Neural progenitor cell (in vitro differentiated cells): Measurements from ENCODE around the gene PNMA6E. TPM values are rescaled to one million over a fixed set of nuclear protein-coding genes. Genes with fewer than 3 reads are reported as not detected.

ENCODE experiments used
- DNase-seq: peaks from one replicate; pipeline ENCODE4 v3.0.0-alpha.2; 2016; ENCODE audit warnings: low spot score
- H2AFZ ChIP-seq: fragments of 200-600 bp; sonication (generic); replicated peaks from 2 replicates; pipeline ENCODE4 v1.6.1; 2016; ENCODE audit warnings: antibody characterized with exemption
- H3F3A ChIP-seq: fragments of 200-600 bp; sonication (generic); 2 replicates; pipeline ENCODE4 v1.6.1; 2016; ENCODE audit warnings: antibody characterized with exemption, low read depth
- H3K27ac ChIP-seq: fragments of 200-600 bp; sonication (generic); 2 replicates; pipeline ENCODE4 v1.5.1; 2016; ENCODE audit warnings: mild to moderate bottlenecking
- H3K27me3 ChIP-seq: fragments of 200-600 bp; sonication (generic); 2 replicates; pipeline ENCODE4 v1.6.1; 2016; ENCODE audit warnings: mild to moderate bottlenecking, moderate library complexity
- H3K36me3 ChIP-seq: fragments of 200-600 bp; sonication (generic); 2 replicates; pipeline ENCODE4 v1.5.1; 2016
- H3K4me1 ChIP-seq: fragments of 200-600 bp; sonication (generic); 2 replicates; pipeline ENCODE4 v1.6.1; 2016; ENCODE audit warnings: mixed run types
- H3K4me2 ChIP-seq: fragments of 200-600 bp; sonication (generic); 2 replicates; pipeline ENCODE4 v1.6.1; 2016
- H3K4me3 ChIP-seq: fragments of 200-600 bp; sonication (generic); 2 replicates; pipeline ENCODE4 v1.5.1; 2016
- H3K79me2 ChIP-seq: fragments of 200-600 bp; sonication (generic); 2 replicates; pipeline ENCODE4 v1.6.1; 2016; ENCODE audit warnings: low read depth
- H3K9ac ChIP-seq: fragments of 200-600 bp; sonication (generic); 2 replicates; pipeline ENCODE4 v1.6.1; 2016
- H3K9me3 ChIP-seq: fragments of 200-600 bp; sonication (generic); 2 replicates; pipeline ENCODE4 v1.5.1; 2016; ENCODE audit warnings: low read depth
- H4K20me1 ChIP-seq: fragments of 200-600 bp; sonication (generic); 2 replicates; pipeline ENCODE4 v1.6.1; 2016; ENCODE audit warnings: low read depth
- H3K27ac Mint-ChIP-seq: 3 replicates; pipeline ENCODE4 v1.8.0; 2021; ENCODE audit warnings: mixed read lengths
- H3K27me3 Mint-ChIP-seq: 2 replicates; pipeline ENCODE4 v1.8.0; 2022; ENCODE audit warnings: low read depth, mild to moderate bottlenecking, inconsistent platforms, moderate library complexity, mixed read lengths; ENCODE audit not compliant: insufficient read depth
- H3K36me3 Mint-ChIP-seq: 3 replicates; pipeline ENCODE4 v1.8.0; 2021; ENCODE audit warnings: mixed read lengths
- H3K4me1 Mint-ChIP-seq: 3 replicates; pipeline ENCODE4 v1.8.0; 2021; ENCODE audit warnings: mixed read lengths
- H3K4me3 Mint-ChIP-seq: 3 replicates; pipeline ENCODE4 v1.8.0; 2021; ENCODE audit warnings: mild to moderate bottlenecking, moderate library complexity, mixed read lengths
- H3K9me3 Mint-ChIP-seq: 3 replicates; pipeline ENCODE4 v1.8.0; 2020; ENCODE audit warnings: mixed read lengths
- EZH2 ChIP-seq: fragments of 200-600 bp; sonication (generic); IDR thresholded peaks from 2 replicates; pipeline ENCODE4 v1.6.1; 2017; ENCODE audit warnings: antibody characterized with exemption, mild to moderate bottlenecking, moderate library complexity
- EZH2phosphoT487 ChIP-seq: fragments of 200-600 bp; sonication (generic); IDR thresholded peaks from 2 replicates; pipeline ENCODE4 v1.6.1; 2017; ENCODE audit warnings: antibody characterized with exemption
- total RNA-seq: library from RNA; depleted of rRNA; stranded (reverse); fragments of >200 nt; gene quantifications from 2 replicates; pipeline ENCODE4 v1.2.3, GENCODE V29; 2015; ENCODE audit warnings: low replicate concordance
- TF ChIP-seq, protein P1 (sequence below): fragments of 200-600 bp; sonication (generic); IDR thresholded peaks from 2 replicates; pipeline ENCODE4 v1.5.1; 2017; ENCODE audit warnings: antibody characterized with exemption, mild to moderate bottlenecking

Gene PNMA6E
- total RNA-seq, 1 donor from 2014 or later, result not detected

DNA sequence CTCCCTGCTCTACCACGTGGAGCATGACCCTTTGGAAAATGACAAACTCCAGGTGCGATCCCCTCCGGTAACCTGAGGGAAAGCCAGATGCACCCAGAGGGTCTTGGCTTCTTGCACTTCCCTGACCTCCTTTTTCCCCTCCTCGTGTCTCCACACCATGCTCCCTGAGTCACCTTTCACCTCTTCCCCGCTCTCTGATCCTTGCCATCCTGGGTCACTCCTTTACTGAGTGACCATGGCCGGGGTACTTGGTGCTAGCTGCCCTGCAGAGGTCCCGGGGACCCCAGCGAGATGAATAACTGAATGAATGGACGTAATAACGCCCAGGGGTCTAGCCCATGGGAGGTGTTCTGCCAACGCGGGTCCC lies 9.7 kb upstream of the PNMA6E start:
- Histone ChIP-seq H3K4me3 (peak overlapping the region; percentile 38), H3K9ac (no peak overlapping the region), H2AFZ (peak overlapping the region; percentile 50), H3K27ac (no peak overlapping the region), H4K20me1 (no peaks in the 10 kb centered on the region), H3K4me1 (no peaks in the 10 kb centered on the region), H3F3A (no peaks in the 10 kb centered on the region), H3K36me3 (no peaks in the 10 kb centered on the region), H3K27me3 (peaks cover 23% of the 10 kb centered on the region), H3K79me2 (no peaks in the 10 kb centered on the region), H3K4me2 (peak overlapping the region; percentile 82), H3K9me3 (no peaks in the 10 kb centered on the region)
- Mint-ChIP-seq H3K36me3 (no peaks in the 10 kb centered on the region), H3K27me3 (peaks cover 12% of the 10 kb centered on the region), H3K27ac (no peak overlapping the region), H3K9me3 (peaks cover 29% of the 10 kb centered on the region), H3K4me1 (peaks cover 11% of the 10 kb centered on the region), H3K4me3 (no peak overlapping the region)
- TF ChIP-seq, protein P1, sequence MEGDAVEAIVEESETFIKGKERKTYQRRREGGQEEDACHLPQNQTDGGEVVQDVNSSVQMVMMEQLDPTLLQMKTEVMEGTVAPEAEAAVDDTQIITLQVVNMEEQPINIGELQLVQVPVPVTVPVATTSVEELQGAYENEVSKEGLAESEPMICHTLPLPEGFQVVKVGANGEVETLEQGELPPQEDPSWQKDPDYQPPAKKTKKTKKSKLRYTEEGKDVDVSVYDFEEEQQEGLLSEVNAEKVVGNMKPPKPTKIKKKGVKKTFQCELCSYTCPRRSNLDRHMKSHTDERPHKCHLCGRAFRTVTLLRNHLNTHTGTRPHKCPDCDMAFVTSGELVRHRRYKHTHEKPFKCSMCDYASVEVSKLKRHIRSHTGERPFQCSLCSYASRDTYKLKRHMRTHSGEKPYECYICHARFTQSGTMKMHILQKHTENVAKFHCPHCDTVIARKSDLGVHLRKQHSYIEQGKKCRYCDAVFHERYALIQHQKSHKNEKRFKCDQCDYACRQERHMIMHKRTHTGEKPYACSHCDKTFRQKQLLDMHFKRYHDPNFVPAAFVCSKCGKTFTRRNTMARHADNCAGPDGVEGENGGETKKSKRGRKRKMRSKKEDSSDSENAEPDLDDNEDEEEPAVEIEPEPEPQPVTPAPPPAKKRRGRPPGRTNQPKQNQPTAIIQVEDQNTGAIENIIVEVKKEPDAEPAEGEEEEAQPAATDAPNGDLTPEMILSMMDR, result no peak
- TF ChIP-seq EZH2phosphoT487, result no peak
- TF ChIP-seq EZH2, result no peak
- no peak for DNase-seq

DNA sequence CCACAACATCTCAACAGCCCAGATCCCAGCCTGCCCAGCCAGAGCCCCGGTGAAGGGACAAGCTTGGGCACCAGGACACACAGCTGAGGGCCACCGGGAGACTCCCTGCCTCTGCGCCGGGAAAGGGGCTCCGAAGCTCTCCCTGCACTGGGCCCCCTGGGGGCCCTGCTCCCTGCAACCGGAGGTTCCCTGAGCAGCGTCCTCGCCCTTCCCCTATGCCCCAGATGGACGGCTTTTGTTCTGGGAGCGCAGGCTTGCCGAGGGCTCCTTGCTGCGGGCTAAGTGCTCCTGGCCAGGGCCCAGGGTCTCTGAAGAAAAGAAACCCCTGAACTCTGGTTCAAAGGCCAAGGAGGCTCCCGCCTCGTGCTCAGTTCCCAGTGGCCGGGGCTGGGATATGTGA lies 9.2 kb upstream of the PNMA6E start:
- Histone ChIP-seq H3K9ac (no peak overlapping the region), H3K4me2 (no peak overlapping the region), H3K4me3 (no peak overlapping the region), H3K79me2 (no peaks in the 10 kb centered on the region), H3K27me3 (peaks cover 23% of the 10 kb centered on the region), H3F3A (no peaks in the 10 kb centered on the region), H3K4me1 (no peaks in the 10 kb centered on the region), H3K27ac (no peak overlapping the region), H3K9me3 (no peaks in the 10 kb centered on the region), H3K36me3 (no peaks in the 10 kb centered on the region), H4K20me1 (no peaks in the 10 kb centered on the region), H2AFZ (no peak overlapping the region)
- no peak for DNase-seq
- no peaks in the 10 kb centered on the region for H3K36me3 Mint-ChIP-seq
- TF ChIP-seq EZH2phosphoT487 (no peak), EZH2 (no peak)
- TF ChIP-seq, protein P1, result no peak
- H3K4me1 Mint-ChIP-seq, result peaks cover 11% of the 10 kb centered on the region
- H3K27ac Mint-ChIP-seq, result no peak overlapping the region
- H3K4me3 Mint-ChIP-seq, result no peak overlapping the region
- H3K9me3 Mint-ChIP-seq, result peaks cover 26% of the 10 kb centered on the region
- peaks cover 9% of the 10 kb centered on the region for H3K27me3 Mint-ChIP-seq

DNA sequence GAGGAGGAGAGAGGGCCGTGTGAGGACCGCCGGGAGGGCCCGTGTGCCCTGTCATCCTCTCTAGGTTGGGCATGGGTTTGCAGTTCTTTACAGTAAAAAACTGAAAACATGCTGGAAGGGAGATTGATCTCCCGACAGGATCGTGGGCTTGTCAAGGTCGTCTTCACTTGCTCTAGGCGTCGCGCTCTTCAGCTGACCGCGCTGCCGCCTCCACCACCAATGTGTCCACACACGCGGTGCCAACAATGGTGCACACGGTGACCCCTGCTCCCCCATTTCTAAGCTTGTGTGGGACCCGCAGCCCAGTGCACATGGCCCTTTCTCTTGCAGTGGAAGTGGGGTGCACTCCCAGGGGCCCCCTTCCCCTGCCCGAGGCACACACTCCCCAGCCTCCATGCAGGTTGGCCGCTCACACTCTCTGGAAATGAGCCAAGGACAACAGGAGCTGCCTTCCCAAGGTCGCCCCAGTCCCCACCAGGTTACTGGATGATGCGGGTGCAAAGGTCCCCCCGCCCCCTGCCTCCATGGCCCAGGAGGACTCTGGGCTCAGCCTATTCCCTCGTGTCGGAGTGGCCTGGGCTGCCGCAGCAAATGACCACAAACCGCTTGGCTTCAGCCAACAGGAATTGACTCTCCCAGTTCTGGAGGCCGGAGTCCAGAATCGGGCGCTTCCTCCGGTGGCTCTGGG lies 8.4 kb upstream of the PNMA6E start:
- Histone ChIP-seq H3K79me2 (no peaks in the 10 kb centered on the region), H3F3A (no peaks in the 10 kb centered on the region), H3K36me3 (no peaks in the 10 kb centered on the region), H3K4me3 (no peak overlapping the region), H4K20me1 (no peaks in the 10 kb centered on the region), H3K27me3 (peaks cover 23% of the 10 kb centered on the region), H3K9me3 (no peaks in the 10 kb centered on the region), H3K9ac (no peak overlapping the region), H3K4me2 (no peak overlapping the region), H2AFZ (no peak overlapping the region), H3K27ac (no peak overlapping the region), H3K4me1 (no peaks in the 10 kb centered on the region)
- H3K27ac Mint-ChIP-seq, result no peak overlapping the region
- H3K27me3 Mint-ChIP-seq, result peaks cover 9% of the 10 kb centered on the region
- H3K4me3 Mint-ChIP-seq, result no peak overlapping the region
- peaks cover 30% of the 10 kb centered on the region for H3K9me3 Mint-ChIP-seq
- no peak for DNase-seq
- TF ChIP-seq EZH2phosphoT487, result no peak
- no peak for TF ChIP-seq EZH2
- TF ChIP-seq, protein P1, result no peak
- peaks cover 11% of the 10 kb centered on the region for H3K4me1 Mint-ChIP-seq
- no peaks in the 10 kb centered on the region for H3K36me3 Mint-ChIP-seq
